HEK293 (cell line): ENCODE measurements around the gene SMARCA2.

Experiments used
- CTCF ChIP-seq: fragments of 450-650 bp; formaldehyde crosslinking; IDR thresholded peaks from 2 replicates; pipeline ENCODE4 v1.5.1; 2016; ENCODE audit warnings: missing biosample characterization, missing genetic modification characterization
- ZBTB1 ChIP-seq: fragments of 450-650 bp; formaldehyde crosslinking; IDR thresholded peaks from 2 replicates; pipeline ENCODE4 v1.5.1; 2016; ENCODE audit warnings: missing biosample characterization, missing genetic modification characterization
- ZBTB44 ChIP-seq: fragments of 450-650 bp; IDR thresholded peaks from 2 replicates; pipeline ENCODE4 v1.5.1; 2018; ENCODE audit warnings: missing biosample characterization, mild to moderate bottlenecking, missing genetic modification characterization
- ZBTB48 ChIP-seq: fragments of 450-650 bp; formaldehyde crosslinking; IDR thresholded peaks from 2 replicates; pipeline ENCODE4 v1.5.1; 2016; ENCODE audit warnings: missing biosample characterization, missing genetic modification characterization
- ZNF157 ChIP-seq: fragments of 450-650 bp; formaldehyde crosslinking; IDR thresholded peaks from 2 replicates; pipeline ENCODE4 v1.5.1; 2016; ENCODE audit warnings: missing biosample characterization, missing genetic modification characterization
- ZNF175 ChIP-seq: fragments of 450-650 bp; formaldehyde crosslinking; IDR thresholded peaks from 2 replicates; pipeline ENCODE4 v1.5.1; 2016; ENCODE audit warnings: missing biosample characterization, missing genetic modification characterization
- ZNF274 ChIP-seq, 2 experiments: fragments of 200-500 bp in 1 of 2; fragments of 450-650 bp in 1 of 2; sonication (Bioruptor generic) in 1 of 2; formaldehyde crosslinking in 1 of 2; IDR thresholded peaks; 2 replicates each; pipeline versions ENCODE4 v1.5.1 to v1.6.1; 2014 to 2016; ENCODE audit warnings: borderline replicate concordance in 1 of 2, inconsistent platforms in 1 of 2, low read length in 1 of 2, missing biosample characterization in 1 of 2, missing genetic modification characterization in 1 of 2
- ZNF670 ChIP-seq: fragments of 450-650 bp; formaldehyde crosslinking; IDR thresholded peaks from 2 replicates; pipeline ENCODE4 v1.5.1; 2016; ENCODE audit warnings: missing biosample characterization, missing genetic modification characterization, low read depth
- ZNF747 ChIP-seq: fragments of 450-650 bp; formaldehyde crosslinking; IDR thresholded peaks from 2 replicates; pipeline ENCODE4 v1.5.1; 2016; ENCODE audit warnings: missing biosample characterization, missing genetic modification characterization
- TF ChIP-seq, protein P1 (sequence below): fragments of 450-650 bp; formaldehyde crosslinking; IDR thresholded peaks from 2 replicates; pipeline ENCODE4 v1.5.1; 2016; ENCODE audit warnings: missing biosample characterization, missing genetic modification characterization, low read depth
- TF ChIP-seq, protein P2 (sequence below): fragments of 450-650 bp; formaldehyde crosslinking; IDR thresholded peaks from 2 replicates; pipeline ENCODE4 v1.5.0; 2017; ENCODE audit warnings: missing biosample characterization, missing genetic modification characterization, borderline replicate concordance

- TF ChIP-seq, protein P1, sequence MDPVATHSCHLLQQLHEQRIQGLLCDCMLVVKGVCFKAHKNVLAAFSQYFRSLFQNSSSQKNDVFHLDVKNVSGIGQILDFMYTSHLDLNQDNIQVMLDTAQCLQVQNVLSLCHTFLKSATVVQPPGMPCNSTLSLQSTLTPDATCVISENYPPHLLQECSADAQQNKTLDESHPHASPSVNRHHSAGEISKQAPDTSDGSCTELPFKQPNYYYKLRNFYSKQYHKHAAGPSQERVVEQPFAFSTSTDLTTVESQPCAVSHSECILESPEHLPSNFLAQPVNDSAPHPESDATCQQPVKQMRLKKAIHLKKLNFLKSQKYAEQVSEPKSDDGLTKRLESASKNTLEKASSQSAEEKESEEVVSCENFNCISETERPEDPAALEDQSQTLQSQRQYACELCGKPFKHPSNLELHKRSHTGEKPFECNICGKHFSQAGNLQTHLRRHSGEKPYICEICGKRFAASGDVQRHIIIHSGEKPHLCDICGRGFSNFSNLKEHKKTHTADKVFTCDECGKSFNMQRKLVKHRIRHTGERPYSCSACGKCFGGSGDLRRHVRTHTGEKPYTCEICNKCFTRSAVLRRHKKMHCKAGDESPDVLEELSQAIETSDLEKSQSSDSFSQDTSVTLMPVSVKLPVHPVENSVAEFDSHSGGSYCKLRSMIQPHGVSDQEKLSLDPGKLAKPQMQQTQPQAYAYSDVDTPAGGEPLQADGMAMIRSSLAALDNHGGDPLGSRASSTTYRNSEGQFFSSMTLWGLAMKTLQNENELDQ (tag by site-specific recombination): no peak
- TF ChIP-seq ZBTB48 (tag by site-specific recombination) (no peak), ZBTB1 (no peak), CTCF (no peak), ZBTB44 (no peak), ZNF175 (tag by site-specific recombination) (no peak), ZNF157 (tag by site-specific recombination) (no peak), ZNF670 (tag by site-specific recombination) (no peak), ZNF747 (tag by site-specific recombination) (no peak), ZNF274 (IDR thresholded peaks at IDR 0.05; ENCODE audit: low read length) (no peak), ZNF274 (tag by site-specific recombination; IDR thresholded peaks at IDR 0.05; ENCODE audit: borderline replicate concordance) (no peak)
- TF ChIP-seq, protein P2, sequence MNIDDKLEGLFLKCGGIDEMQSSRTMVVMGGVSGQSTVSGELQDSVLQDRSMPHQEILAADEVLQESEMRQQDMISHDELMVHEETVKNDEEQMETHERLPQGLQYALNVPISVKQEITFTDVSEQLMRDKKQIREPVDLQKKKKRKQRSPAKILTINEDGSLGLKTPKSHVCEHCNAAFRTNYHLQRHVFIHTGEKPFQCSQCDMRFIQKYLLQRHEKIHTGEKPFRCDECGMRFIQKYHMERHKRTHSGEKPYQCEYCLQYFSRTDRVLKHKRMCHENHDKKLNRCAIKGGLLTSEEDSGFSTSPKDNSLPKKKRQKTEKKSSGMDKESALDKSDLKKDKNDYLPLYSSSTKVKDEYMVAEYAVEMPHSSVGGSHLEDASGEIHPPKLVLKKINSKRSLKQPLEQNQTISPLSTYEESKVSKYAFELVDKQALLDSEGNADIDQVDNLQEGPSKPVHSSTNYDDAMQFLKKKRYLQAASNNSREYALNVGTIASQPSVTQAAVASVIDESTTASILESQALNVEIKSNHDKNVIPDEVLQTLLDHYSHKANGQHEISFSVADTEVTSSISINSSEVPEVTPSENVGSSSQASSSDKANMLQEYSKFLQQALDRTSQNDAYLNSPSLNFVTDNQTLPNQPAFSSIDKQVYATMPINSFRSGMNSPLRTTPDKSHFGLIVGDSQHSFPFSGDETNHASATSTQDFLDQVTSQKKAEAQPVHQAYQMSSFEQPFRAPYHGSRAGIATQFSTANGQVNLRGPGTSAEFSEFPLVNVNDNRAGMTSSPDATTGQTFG (tag by site-specific recombination): no peak
These were observed 106.0 kb downstream of the SMARCA2 start for GRCh38 chr9:2120926-2121689.
